SK-N-MC (cell line): ENCODE data around the gene ITGAE.

Experiments
- DNase-seq: peaks from one replicate; pipeline ENCODE4 v3.0.0-alpha.2; 2011; ENCODE audit warnings: low read depth, low spot score
- H3K27ac ChIP-seq: fragments of 200-600 bp; sonication (generic); 2 replicates; pipeline ENCODE4 v1.5.1; 2016; ENCODE audit warnings: mixed run types
- H3K36me3 ChIP-seq: fragments of 200-600 bp; sonication (generic); 2 replicates; pipeline ENCODE4 v1.6.1; 2017; ENCODE audit warnings: antibody characterized with exemption, low read length, mixed read lengths; ENCODE audit not compliant: insufficient read depth
- H3K4me3 ChIP-seq: fragments of 200-600 bp; sonication (generic); 2 replicates; pipeline ENCODE4 v1.5.1; 2016
- H3K9ac ChIP-seq: fragments of 200-600 bp; sonication (generic); 2 replicates; pipeline ENCODE4 v1.8.0; 2017; ENCODE audit warnings: mixed run types, mixed read lengths; ENCODE audit not compliant: insufficient read length
- H3K9me3 ChIP-seq: fragments of 200-600 bp; sonication (generic); 2 replicates; pipeline ENCODE4 v1.6.1; 2017; ENCODE audit warnings: low read depth, mild to moderate bottlenecking, antibody characterized with exemption, low read length, moderate library complexity, mixed read lengths
- EZH2 ChIP-seq: fragments of 200-600 bp; sonication (generic); IDR thresholded peaks from one replicate; pipeline ENCODE4 v1.6.1; 2017; ENCODE audit warnings: antibody characterized with exemption
- FOXP2 ChIP-seq: optimal IDR thresholded peaks from 2 replicates; pipeline ENCODE3; 2011; ENCODE audit warnings: mild to moderate bottlenecking, moderate library complexity; ENCODE audit not compliant: insufficient read depth; ENCODE audit errors: extremely low read length, control extremely low read depth
- POLR2AphosphoS5 ChIP-seq: IDR thresholded peaks from 2 replicates; pipeline ENCODE4 v1.6.1; 2012; ENCODE audit warnings: mild to moderate bottlenecking, low read depth, low read length, borderline replicate concordance

The ITGAE gene

GRCh38 chr17:3750926-3751325 is 50.1 kb downstream of the ITGAE start:
- Histone ChIP-seq H3K27ac (no peak overlapping the region), H3K9me3 (no peaks in the 10 kb centered on the region), H3K9ac (no peak overlapping the region), H3K36me3 (no peaks in the 10 kb centered on the region), H3K4me3 (no peak overlapping the region)
- no peak for DNase-seq
- TF ChIP-seq POLR2AphosphoS5 (no peak), FOXP2 (no peak), EZH2 (no peak)

DNA sequence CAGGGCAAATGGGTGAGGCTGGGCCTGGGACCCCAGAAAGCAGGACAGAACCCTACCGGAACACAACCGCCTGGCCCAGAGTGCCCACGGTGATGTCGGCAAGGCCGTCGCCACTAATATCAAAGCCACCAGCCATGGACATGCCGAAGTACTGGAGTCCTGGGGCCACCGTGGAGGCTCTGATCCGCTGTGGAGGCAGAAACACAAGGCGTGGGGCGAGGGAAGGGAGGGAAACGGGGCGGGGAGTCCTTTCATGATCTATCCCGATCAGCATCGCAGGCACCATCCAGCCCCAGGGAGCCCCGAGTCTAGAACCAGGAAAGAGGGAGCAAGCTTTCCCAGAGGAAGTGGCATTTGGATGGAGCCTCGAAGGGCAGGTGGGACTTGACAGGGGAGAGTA is 50.7 kb downstream of the ITGAE start:
- no peak overlapping the region for H3K27ac ChIP-seq
- no peak overlapping the region for H3K4me3 ChIP-seq
- DNase-seq = no peak
- H3K36me3 ChIP-seq = no peaks in the 10 kb centered on the region
- no peak overlapping the region for H3K9ac ChIP-seq
- no peaks in the 10 kb centered on the region for H3K9me3 ChIP-seq
- TF ChIP-seq EZH2 (no peak), POLR2AphosphoS5 (no peak), FOXP2 (no peak)

GRCh38 chr17:3748576-3748975 is 52.4 kb downstream of the ITGAE start:
- no peak overlapping the region for H3K9ac ChIP-seq
- no peak for TF ChIP-seq EZH2
- TF ChIP-seq FOXP2 = no peak
- no peak for TF ChIP-seq POLR2AphosphoS5
- H3K36me3 ChIP-seq = no peaks in the 10 kb centered on the region
- H3K4me3 ChIP-seq = no peak overlapping the region
- no peaks in the 10 kb centered on the region for H3K9me3 ChIP-seq
- DNase-seq = no peak
- no peak overlapping the region for H3K27ac ChIP-seq

DNA sequence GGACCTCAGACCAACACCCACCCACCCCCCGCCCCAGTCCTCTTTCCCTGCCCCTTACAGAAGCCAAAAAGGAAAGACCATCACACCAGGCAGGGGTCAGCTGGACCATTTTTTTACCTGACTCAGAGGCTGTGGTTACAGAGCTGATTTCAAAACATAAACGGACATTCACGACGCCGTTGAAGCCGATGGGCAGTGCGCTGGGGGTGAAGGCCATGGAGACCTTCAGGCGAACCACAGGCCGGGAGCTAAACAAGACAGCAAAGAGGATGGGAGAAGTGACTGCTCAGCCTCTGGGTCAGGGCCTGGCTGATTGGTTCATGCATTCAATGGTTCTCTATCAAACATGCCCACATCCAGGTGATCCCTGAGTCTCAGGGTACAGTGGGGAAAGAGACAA is 53.2 kb downstream of the ITGAE start:
- no peak for DNase-seq
- no peak overlapping the region for H3K4me3 ChIP-seq
- no peak overlapping the region for H3K9ac ChIP-seq
- no peak overlapping the region for H3K27ac ChIP-seq
- H3K9me3 ChIP-seq = no peaks in the 10 kb centered on the region
- H3K36me3 ChIP-seq = no peaks in the 10 kb centered on the region
- TF ChIP-seq POLR2AphosphoS5 = no peak

- TF ChIP-seq POLR2AphosphoS5 (no peak), FOXP2 (no peak), EZH2 (no peak)
- no peak for DNase-seq
- Histone ChIP-seq H3K27ac (no peak overlapping the region), H3K9me3 (no peaks in the 10 kb centered on the region), H3K9ac (no peak overlapping the region), H3K4me3 (no peak overlapping the region), H3K36me3 (no peaks in the 10 kb centered on the region)
Measured at GRCh38 chr17:3745071-3745470, 55.9 kb downstream of the ITGAE start.

DNA sequence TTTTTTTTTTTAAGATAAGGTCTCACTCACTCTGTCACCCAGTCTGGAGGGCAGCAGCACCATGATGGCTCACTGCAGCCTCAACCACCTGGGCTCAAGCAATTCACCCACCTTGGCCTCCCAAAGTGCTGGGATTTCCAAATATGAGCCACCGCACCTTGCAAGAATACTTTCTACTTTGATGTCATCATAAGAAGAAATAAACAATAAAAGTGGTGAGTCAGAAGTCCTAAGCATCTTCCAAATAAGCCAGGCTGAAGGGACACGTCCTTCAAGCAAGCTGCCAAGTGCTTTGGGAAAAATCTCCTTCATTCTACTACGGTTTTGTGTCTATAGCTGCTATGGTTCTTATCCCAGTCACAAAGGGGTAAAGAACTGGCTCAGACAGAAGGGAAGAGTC is 57.0 kb downstream of the ITGAE start:
- Histone ChIP-seq H3K9ac (no peak overlapping the region), H3K27ac (no peak overlapping the region), H3K9me3 (no peaks in the 10 kb centered on the region), H3K4me3 (no peak overlapping the region), H3K36me3 (no peaks in the 10 kb centered on the region)
- TF ChIP-seq FOXP2 (no peak), POLR2AphosphoS5 (no peak), EZH2 (no peak)
- DNase-seq = no peak

- H3K4me3 ChIP-seq = no peak overlapping the region
- DNase-seq = no peak
- H3K36me3 ChIP-seq = no peaks in the 10 kb centered on the region
- H3K9me3 ChIP-seq = no peaks in the 10 kb centered on the region
- H3K27ac ChIP-seq = no peak overlapping the region
- H3K9ac ChIP-seq = no peak overlapping the region
- TF ChIP-seq POLR2AphosphoS5 (no peak), FOXP2 (no peak), EZH2 (no peak)
Measured at GRCh38 chr17:3740611-3741073, 60.3 kb downstream of the ITGAE start.

- Histone ChIP-seq H3K9ac (peak overlapping the region; percentile 20), H3K9me3 (no peaks in the 10 kb centered on the region), H3K27ac (no peak overlapping the region), H3K4me3 (no peak overlapping the region), H3K36me3 (no peaks in the 10 kb centered on the region)
- DNase-seq = no peak
- no peak for TF ChIP-seq POLR2AphosphoS5
- no peak for TF ChIP-seq FOXP2
- no peak for TF ChIP-seq EZH2
Measured at GRCh38 chr17:3739422-3740124, 61.4 kb downstream of the ITGAE start.

- Histone ChIP-seq H3K9ac (no peak overlapping the region), H3K27ac (no peak overlapping the region), H3K9me3 (no peaks in the 10 kb centered on the region), H3K4me3 (no peak overlapping the region), H3K36me3 (no peaks in the 10 kb centered on the region)
- TF ChIP-seq POLR2AphosphoS5 = no peak
- no peak for TF ChIP-seq EZH2
- TF ChIP-seq FOXP2 = no peak
- DNase-seq = no peak
Measured at GRCh38 chr17:3738562-3739295, 62.3 kb downstream of the ITGAE start.
